Neural cell (in vitro differentiated cells): ENCODE results near the gene ANXA4. TPM values are rescaled to one million over a fixed set of nuclear protein-coding genes. Genes with fewer than 3 reads are reported as not detected.

Experiments
- H2AFZ ChIP-seq: fragments of 200-600, 300-800 bp; sonication (generic), shearing (Covaris generic); 2 replicates; pipeline ENCODE4 v1.6.0; 2014; ENCODE audit warnings: low read depth, mild to moderate bottlenecking, antibody characterized with exemption, low read length, moderate library complexity
- H3F3A ChIP-seq: fragments of 200-600 bp; shearing (Covaris generic); 2 replicates; pipeline ENCODE4 v1.6.1; 2016; ENCODE audit warnings: mild to moderate bottlenecking, moderate library complexity, mixed read lengths, antibody characterized with exemption, low read length; ENCODE audit not compliant: insufficient read depth, poor library complexity, severe bottlenecking
- H3K27ac ChIP-seq: fragments of 200-600, 300-800 bp; sonication (generic), shearing (Covaris generic); 2 replicates; pipeline ENCODE4 v1.5.1; 2014; ENCODE audit warnings: mild to moderate bottlenecking, low read length, moderate library complexity
- H3K27me3 ChIP-seq: fragments of 300-800, 200-600 bp; sonication (generic), shearing (Covaris generic); 2 replicates; pipeline ENCODE4 v1.6.0; 2014; ENCODE audit warnings: mild to moderate bottlenecking, low read depth, low read length, moderate library complexity; ENCODE audit not compliant: insufficient read depth
- H3K36me3 ChIP-seq: fragments of 300-800, 200-600 bp; sonication (generic), shearing (Covaris generic); 2 replicates; pipeline ENCODE4 v1.5.1; 2014; ENCODE audit warnings: mild to moderate bottlenecking, antibody characterized with exemption, low read length, moderate library complexity; ENCODE audit not compliant: insufficient read depth
- H3K4me2 ChIP-seq: fragments of 300-800, 200-600 bp; sonication (generic), shearing (Covaris generic); 2 replicates; pipeline ENCODE4 v1.6.0; 2014; ENCODE audit warnings: mild to moderate bottlenecking, low read length
- H3K4me3 ChIP-seq: fragments of 300-800, 200-600 bp; sonication (generic), shearing (Covaris generic); 2 replicates; pipeline ENCODE4 v1.5.1; 2014; ENCODE audit warnings: mild to moderate bottlenecking, low read length, moderate library complexity
- H3K79me2 ChIP-seq: fragments of 200-600 bp; shearing (Covaris generic); replicated peaks from 2 replicates; pipeline ENCODE4 v1.6.0; 2014; ENCODE audit warnings: mild to moderate bottlenecking, low read length, moderate library complexity; ENCODE audit not compliant: insufficient read depth
- H3K9ac ChIP-seq: fragments of 300-800, 200-600 bp; sonication (generic), shearing (Covaris generic); 2 replicates; pipeline ENCODE4 v1.6.1; 2016; ENCODE audit warnings: mild to moderate bottlenecking, low read length, mixed read lengths
- H3K9me2 ChIP-seq: fragments of 200-600 bp; shearing (Covaris generic); 2 replicates; pipeline ENCODE4 v1.6.1; 2016; ENCODE audit warnings: mild to moderate bottlenecking, low read length, mixed read lengths; ENCODE audit not compliant: insufficient read depth
- H3K9me3 ChIP-seq: fragments of 200-600, 300-800 bp; sonication (generic), shearing (Covaris generic); 2 replicates; pipeline ENCODE4 v1.6.1; 2016; ENCODE audit warnings: mild to moderate bottlenecking, mixed run types, low read length, moderate library complexity, mixed read lengths
- H4K20me1 ChIP-seq: fragments of 200-600 bp; shearing (Covaris generic); 2 replicates; pipeline ENCODE4 v1.6.1; 2016; ENCODE audit warnings: mild to moderate bottlenecking, mixed run types; ENCODE audit not compliant: insufficient read depth
- EP300 ChIP-seq: fragments of 450-650 bp; conservative IDR thresholded peaks from 2 replicates; pipeline ENCODE4 v1.6.1; 2014; ENCODE audit warnings: antibody characterized with exemption, mild to moderate bottlenecking, moderate library complexity; ENCODE audit not compliant: poor library complexity, severe bottlenecking
- EZH2 ChIP-seq: fragments of 200-600, 300-800 bp; shearing (Covaris generic), sonication (generic); IDR thresholded peaks from 2 replicates; pipeline ENCODE4 v1.6.1; 2014; ENCODE audit warnings: antibody characterized with exemption, low read length, borderline replicate concordance, mild to moderate bottlenecking; ENCODE audit not compliant: insufficient read depth, poor library complexity, severe bottlenecking
- MXI1 ChIP-seq: fragments of 450-650 bp; conservative IDR thresholded peaks from 2 replicates; pipeline ENCODE4 v1.6.1; 2014; ENCODE audit warnings: antibody characterized with exemption, mild to moderate bottlenecking; ENCODE audit not compliant: poor library complexity, severe bottlenecking
- POLR2AphosphoS5 ChIP-seq: IDR thresholded peaks from 2 replicates; pipeline ENCODE4 v1.6.1; 2012
- RAD21 ChIP-seq: fragments of 450-650 bp; conservative IDR thresholded peaks from 2 replicates; pipeline ENCODE4 v1.6.1; 2014; ENCODE audit warnings: antibody characterized with exemption, mild to moderate bottlenecking, moderate library complexity
- SMC3 ChIP-seq: fragments of 450-650 bp; conservative IDR thresholded peaks from 2 replicates; pipeline ENCODE4 v1.6.1; 2014; ENCODE audit warnings: antibody characterized with exemption, mild to moderate bottlenecking, moderate library complexity; ENCODE audit not compliant: poor library complexity
- TAF1 ChIP-seq: IDR thresholded peaks from 2 replicates; pipeline ENCODE4 v1.6.1; 2012; ENCODE audit warnings: low read depth
- polyA plus RNA-seq: library from polyadenylated mRNA; depleted of rRNA; stranded (reverse); fragments of >200 nt; gene quantifications from 2 replicates; pipeline ENCODE4 v1.2.3, GENCODE V29; 2014
- TF ChIP-seq, protein P1 (sequence below): fragments of 450-650 bp; IDR thresholded peaks from 2 replicates; pipeline ENCODE4 v1.5.1; 2014; ENCODE audit warnings: antibody characterized with exemption, mild to moderate bottlenecking, moderate library complexity; ENCODE audit not compliant: poor library complexity, severe bottlenecking

The ANXA4 gene
- polyA plus RNA-seq, 1 donor from 2014 or later: 1.8 TPM

DNA sequence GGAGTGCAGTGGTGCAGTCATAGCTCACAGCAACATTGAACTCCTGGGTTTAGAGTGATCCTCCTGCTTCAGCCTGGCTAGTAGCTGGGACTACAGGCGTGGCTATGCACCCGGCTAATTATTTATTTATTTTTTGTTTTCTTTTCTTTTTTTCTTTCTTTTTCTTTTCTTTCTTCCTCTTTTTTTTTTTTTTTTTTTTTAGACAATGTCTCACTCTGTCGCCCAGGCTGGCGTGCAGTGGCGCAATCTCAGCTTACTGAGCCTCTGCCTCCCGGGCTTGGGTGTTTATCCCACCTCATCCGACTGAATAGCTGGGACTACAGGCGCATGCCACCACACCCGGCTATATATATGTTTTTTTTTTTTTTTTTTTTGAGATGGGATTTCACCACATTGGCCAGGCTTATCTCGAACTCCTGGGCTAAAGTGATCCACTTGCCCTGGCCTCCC is 1.4 kb upstream of the ANXA4 start:
- TF ChIP-seq MXI1 (no peak), TAF1 (no peak), SMC3 (no peak), RAD21 (no peak)
- TF ChIP-seq, protein P1, sequence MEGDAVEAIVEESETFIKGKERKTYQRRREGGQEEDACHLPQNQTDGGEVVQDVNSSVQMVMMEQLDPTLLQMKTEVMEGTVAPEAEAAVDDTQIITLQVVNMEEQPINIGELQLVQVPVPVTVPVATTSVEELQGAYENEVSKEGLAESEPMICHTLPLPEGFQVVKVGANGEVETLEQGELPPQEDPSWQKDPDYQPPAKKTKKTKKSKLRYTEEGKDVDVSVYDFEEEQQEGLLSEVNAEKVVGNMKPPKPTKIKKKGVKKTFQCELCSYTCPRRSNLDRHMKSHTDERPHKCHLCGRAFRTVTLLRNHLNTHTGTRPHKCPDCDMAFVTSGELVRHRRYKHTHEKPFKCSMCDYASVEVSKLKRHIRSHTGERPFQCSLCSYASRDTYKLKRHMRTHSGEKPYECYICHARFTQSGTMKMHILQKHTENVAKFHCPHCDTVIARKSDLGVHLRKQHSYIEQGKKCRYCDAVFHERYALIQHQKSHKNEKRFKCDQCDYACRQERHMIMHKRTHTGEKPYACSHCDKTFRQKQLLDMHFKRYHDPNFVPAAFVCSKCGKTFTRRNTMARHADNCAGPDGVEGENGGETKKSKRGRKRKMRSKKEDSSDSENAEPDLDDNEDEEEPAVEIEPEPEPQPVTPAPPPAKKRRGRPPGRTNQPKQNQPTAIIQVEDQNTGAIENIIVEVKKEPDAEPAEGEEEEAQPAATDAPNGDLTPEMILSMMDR: no peak
- Histone ChIP-seq H4K20me1 (no peaks in the 10 kb centered on the region), H3K4me2 (no peak overlapping the region), H3K27me3 (peaks cover 32% of the 10 kb centered on the region), H3K9ac (no peak overlapping the region), H3K9me3 (no peaks in the 10 kb centered on the region), H3K79me2 (no peaks in the 10 kb centered on the region), H3K27ac (no peak overlapping the region), H2AFZ (no peak overlapping the region), H3K4me3 (no peak overlapping the region), H3K9me2 (no peaks in the 10 kb centered on the region), H3F3A (no peaks in the 10 kb centered on the region), H3K36me3 (no peaks in the 10 kb centered on the region)

DNA sequence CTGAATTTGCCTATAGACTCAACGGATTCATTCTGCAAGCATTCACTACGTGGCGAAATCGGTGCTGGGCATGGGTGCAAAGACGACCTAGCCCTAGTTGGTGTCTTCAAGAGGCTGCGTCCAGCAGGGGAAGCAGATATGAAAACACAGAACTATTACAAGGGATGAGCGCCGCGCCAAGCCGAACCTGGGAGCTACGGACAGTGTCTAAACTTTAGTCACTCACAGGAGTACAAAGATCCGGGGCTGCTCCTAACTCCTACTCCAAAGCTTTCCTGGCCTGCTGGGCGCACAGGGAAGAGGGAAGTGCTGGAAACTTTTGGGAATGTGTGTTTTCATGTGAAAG is 732 bp upstream of the ANXA4 start:
- H3K79me2 ChIP-seq: no peaks in the 10 kb centered on the region
- H4K20me1 ChIP-seq: no peaks in the 10 kb centered on the region
- no peak overlapping the region for H3K9ac ChIP-seq
- H3F3A ChIP-seq: no peaks in the 10 kb centered on the region
- no peak overlapping the region for H2AFZ ChIP-seq
- H3K36me3 ChIP-seq: no peaks in the 10 kb centered on the region
- TF ChIP-seq SMC3 (no peak), MXI1 (no peak), TAF1 (no peak), EZH2 (no peak), POLR2AphosphoS5 (no peak)
- TF ChIP-seq, protein P1: no peak
- no peak overlapping the region for H3K27ac ChIP-seq
- peaks cover 32% of the 10 kb centered on the region for H3K27me3 ChIP-seq
- H3K4me2 ChIP-seq: no peak overlapping the region
- H3K9me3 ChIP-seq: no peaks in the 10 kb centered on the region
- no peaks in the 10 kb centered on the region for H3K9me2 ChIP-seq
- peak overlapping the region; percentile 58 for H3K4me3 ChIP-seq

- H3K4me3 ChIP-seq: peak overlapping the region; percentile 58
- peaks cover 32% of the 10 kb centered on the region for H3K27me3 ChIP-seq
- no peak overlapping the region for H3K27ac ChIP-seq
- no peaks in the 10 kb centered on the region for H3K9me2 ChIP-seq
- H3K9me3 ChIP-seq: no peaks in the 10 kb centered on the region
- no peak overlapping the region for H3K4me2 ChIP-seq
- no peaks in the 10 kb centered on the region for H3K79me2 ChIP-seq
- TF ChIP-seq, protein P1: no peak
- no peak for TF ChIP-seq EZH2
- TF ChIP-seq EP300: no peak
- H3F3A ChIP-seq: no peaks in the 10 kb centered on the region
- H3K36me3 ChIP-seq: no peaks in the 10 kb centered on the region
- no peaks in the 10 kb centered on the region for H4K20me1 ChIP-seq
- H2AFZ ChIP-seq: no peak overlapping the region
- no peak overlapping the region for H3K9ac ChIP-seq
Observed at GRCh38 chr2:69742322-69742952, 503 bp downstream of the ANXA4 start.
